ENCODE results near the gene CABP4. TPM values are rescaled to one million over a fixed set of nuclear protein-coding genes. Genes with fewer than 3 reads are reported as not detected.

The CABP4 gene
- total RNA-seq, 1 donor = not detected

GRCh38 chr11:67432655-67433349 lies 22.4 kb upstream of the CABP4 start:
- no peak for DNase-seq (ENCODE audit: low read depth)
- no peak overlapping the region for H3K4me3 ChIP-seq (ENCODE audit: low read depth, low read length)
- no peak for TF ChIP-seq CTCF (IDR thresholded peaks at IDR 0.05; ENCODE audit: insufficient read depth, low read length)

DNA sequence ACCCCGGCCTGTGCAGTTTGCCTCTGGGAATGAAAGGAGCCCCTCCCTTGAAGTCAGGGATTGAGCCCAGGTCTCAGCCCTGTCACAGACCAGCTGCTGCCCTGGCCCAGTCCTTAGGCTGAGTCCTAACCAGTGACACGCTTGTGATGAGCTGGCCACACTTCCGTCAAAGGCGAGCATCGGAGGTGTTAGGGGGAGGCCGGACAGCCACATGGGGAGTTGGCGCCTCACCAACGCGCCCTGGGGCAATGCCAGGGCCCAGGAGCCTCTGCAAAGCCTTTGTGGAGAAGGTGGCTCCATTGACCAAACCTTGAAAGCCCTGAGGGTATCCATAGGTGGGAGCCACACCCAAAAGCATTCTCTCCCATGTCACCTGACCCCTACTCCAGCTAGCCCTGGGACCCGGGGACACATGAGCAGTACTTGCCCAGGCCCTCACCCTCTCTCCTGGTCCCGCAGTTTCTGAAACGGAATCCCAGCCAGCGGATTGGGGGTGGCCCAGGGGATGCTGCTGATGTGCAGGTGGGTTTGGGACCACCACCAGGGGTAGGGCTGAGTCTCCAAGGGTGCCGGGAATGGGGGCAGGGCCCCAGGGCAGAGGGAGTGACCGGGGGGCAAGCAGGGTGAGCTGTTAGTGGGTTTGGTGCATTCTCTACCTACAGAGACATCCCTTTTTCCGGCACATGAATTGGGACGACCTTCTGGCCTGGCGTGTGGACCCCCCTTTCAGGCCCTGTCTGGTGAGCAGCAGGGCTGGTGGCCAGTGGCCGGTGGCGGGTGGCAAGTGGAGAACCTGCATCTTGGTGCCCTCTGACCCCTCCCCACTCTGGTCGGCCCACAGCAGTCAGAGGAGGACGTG lies 21.4 kb upstream of the CABP4 start:
- TF ChIP-seq CTCF (IDR thresholded peaks at IDR 0.05; ENCODE audit: insufficient read depth, low read length) = no peak

DNA sequence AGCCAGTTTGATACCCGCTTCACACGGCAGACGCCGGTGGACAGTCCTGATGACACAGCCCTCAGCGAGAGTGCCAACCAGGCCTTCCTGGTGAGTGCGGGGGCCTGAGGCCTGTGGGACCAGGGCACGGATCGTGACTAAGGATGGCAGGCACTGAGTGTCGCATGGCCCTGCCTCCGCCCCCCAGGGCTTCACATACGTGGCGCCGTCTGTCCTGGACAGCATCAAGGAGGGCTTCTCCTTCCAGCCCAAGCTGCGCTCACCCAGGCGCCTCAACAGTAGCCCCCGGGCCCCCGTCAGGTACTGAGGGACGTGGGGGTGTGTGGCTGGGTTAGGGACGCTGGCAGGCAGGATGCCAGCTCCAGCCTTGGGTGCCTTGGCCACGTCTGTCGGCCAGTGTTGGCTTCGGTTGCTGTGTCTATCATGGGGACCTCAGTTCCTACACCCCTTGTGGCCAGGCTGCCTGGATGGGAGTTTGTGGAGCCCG lies 20.7 kb upstream of the CABP4 start:
- DNase-seq (ENCODE audit: low read depth) = no peak
- no peak overlapping the region for H3K4me3 ChIP-seq (ENCODE audit: low read depth, low read length)
- TF ChIP-seq CTCF (IDR thresholded peaks at IDR 0.05; ENCODE audit: insufficient read depth, low read length) = no peak

More for the DNA sequence above, 21.4 kb upstream of the CABP4 start:
- DNase-seq (ENCODE audit: low read depth) = no peak
- no peak overlapping the region for H3K4me3 ChIP-seq (ENCODE audit: low read depth, low read length)

DNA sequence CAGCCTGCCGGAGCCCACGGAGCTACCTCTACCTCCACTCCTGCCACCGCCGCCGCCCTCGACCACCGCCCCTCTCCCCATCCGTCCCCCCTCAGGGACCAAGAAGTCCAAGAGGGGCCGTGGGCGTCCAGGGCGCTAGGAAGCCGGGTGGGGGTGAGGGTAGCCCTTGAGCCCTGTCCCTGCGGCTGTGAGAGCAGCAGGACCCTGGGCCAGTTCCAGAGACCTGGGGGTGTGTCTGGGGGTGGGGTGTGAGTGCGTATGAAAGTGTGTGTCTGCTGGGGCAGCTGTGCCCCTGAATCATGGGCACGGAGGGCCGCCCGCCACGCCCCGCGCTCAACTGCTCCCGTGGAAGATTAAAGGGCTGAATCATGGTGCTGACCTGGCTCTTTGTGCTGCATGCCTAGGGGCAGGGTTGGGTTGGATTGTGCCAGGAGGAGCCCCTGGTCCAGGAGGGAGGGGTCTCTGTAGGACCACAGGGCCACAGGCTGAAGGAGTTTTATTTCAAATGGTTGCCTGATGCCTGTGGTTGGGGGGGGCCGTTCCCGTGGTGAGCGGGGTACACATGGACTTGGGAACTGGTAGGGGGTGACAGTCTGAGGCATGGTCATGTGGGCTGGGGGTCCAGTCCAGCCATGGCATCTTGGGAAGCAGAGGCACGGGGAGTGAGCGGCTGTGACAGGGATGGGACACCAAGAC lies 20.0 kb upstream of the CABP4 start:
- no peak overlapping the region for H3K4me3 ChIP-seq (ENCODE audit: low read depth, low read length)
- no peak for DNase-seq (ENCODE audit: low read depth)
- no peak for TF ChIP-seq CTCF (IDR thresholded peaks at IDR 0.05; ENCODE audit: insufficient read depth, low read length)

DNA sequence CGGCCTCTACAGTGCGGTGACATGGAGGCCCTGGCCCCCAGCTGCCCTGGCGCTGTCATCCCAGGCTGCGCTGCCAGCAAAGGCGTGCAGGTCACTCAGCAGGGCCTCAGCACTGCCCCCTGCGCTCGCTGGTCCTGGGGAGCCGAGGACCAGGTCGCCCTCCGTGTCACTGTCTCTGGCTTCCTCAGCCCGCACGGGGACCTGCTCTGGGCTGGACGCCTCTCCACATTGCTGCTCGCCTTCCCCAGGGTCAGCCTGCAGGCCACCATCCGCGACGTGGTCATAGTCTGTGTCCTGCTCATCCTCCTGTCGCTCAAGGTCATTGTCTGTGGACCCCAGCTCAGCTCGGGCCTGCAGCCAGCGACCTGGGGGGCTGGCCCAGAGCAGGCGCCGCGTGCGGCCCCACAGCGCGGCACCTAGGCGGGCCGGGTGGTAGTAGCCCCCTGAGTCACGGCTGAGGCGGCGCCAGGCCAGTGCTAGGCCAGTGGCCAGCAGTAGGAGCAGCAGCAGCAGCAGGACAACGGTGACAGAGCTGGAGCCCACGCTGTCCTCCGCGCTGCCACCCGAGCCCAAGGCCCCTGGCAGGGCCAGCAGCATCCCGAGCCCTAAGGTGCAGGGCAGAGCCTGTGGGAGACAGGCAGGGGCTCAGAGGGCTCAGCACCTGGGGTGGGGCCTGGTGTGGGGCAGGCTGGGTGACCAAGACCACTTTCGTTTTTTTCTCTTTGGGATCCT lies 19.3 kb upstream of the CABP4 start:
- no peak overlapping the region for H3K4me3 ChIP-seq (ENCODE audit: low read depth, low read length)
- no peak for DNase-seq (ENCODE audit: low read depth)
- no peak for TF ChIP-seq CTCF (IDR thresholded peaks at IDR 0.05; ENCODE audit: insufficient read depth, low read length)

DNA sequence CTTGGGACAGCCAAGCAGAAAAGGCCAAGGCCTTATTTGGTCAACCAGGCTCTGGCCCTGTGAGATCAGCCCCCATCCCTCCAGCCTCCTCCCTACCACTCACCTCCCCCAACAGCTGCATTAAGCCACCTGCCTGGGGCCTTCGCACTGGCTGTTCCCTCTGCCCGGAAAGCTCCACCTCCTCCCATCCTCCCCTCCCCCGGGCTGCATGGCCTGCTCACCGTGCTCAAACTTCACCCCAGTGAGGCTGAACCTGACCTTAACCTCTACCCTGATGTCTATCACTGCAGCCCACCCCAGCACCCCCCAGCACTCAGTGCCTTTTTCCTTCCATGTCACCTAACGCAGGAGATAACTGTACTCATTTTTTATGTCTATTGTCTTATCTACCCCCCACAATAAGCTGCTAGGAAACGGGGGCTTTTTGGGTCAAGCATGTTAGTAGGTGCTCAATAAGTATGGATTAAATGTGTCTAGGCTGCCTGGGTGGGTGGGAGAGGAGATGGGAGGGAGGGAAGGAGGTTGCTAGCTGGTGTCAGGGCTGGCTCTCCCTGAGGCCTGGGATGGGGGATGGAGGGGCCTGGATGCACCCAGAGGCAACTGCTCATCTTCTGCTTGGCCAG lies 18.6 kb upstream of the CABP4 start:
- TF ChIP-seq CTCF (IDR thresholded peaks at IDR 0.05; ENCODE audit: insufficient read depth, low read length) = no peak
- DNase-seq (ENCODE audit: low read depth) = no peak
- no peak overlapping the region for H3K4me3 ChIP-seq (ENCODE audit: low read depth, low read length)

All from fibroblast of the aortic adventitia (primary cell).